K562 (cell line): ENCODE results near the gene LMO2. TPM values are rescaled to one million over a fixed set of nuclear protein-coding genes. Genes with fewer than 3 reads are reported as not detected.

ENCODE experiments used
- CXXC5 ChIP-seq: fragments of 250-450 bp; sonication (Bioruptor Pico); IDR thresholded peaks from 2 replicates; pipeline ENCODE4 v1.8.0; 2022; ENCODE audit warnings: inconsistent platforms, mild to moderate bottlenecking, moderate library complexity
- DDX20 ChIP-seq: fragments of 450-650 bp; IDR thresholded peaks from 2 replicates; pipeline ENCODE4 v1.6.1; 2016; ENCODE audit warnings: missing genetic modification characterization, low read depth, mild to moderate bottlenecking, missing compliant biosample characterization, moderate library complexity
- ELF2 ChIP-seq: fragments of 250-450 bp; sonication (Bioruptor Pico); IDR thresholded peaks from 2 replicates; pipeline ENCODE4 v1.5.0; 2021; ENCODE audit warnings: mild to moderate bottlenecking
- ERF ChIP-seq: fragments of 450-650 bp; formaldehyde crosslinking; IDR thresholded peaks from 2 replicates; pipeline ENCODE4 v1.4.0; 2020; ENCODE audit warnings: mild to moderate bottlenecking, mixed read lengths
- GATA2 ChIP-seq: sonication (generic); formaldehyde crosslinking; IDR thresholded peaks from 2 replicates; pipeline ENCODE4 v1.4.0; 2020; ENCODE audit warnings: mild to moderate bottlenecking, missing genetic modification reagents
- HNRNPH1 ChIP-seq: fragments of 200-400 bp; formaldehyde crosslinking; optimal IDR thresholded peaks from 2 replicates; pipeline ENCODE3; 2017; ENCODE audit warnings: low read depth, mild to moderate bottlenecking, low read length, moderate library complexity
- ID3 ChIP-seq, 2 experiments: fragments of 250-450 bp in 1 of 2; fragments of 450-650 bp in 1 of 2; sonication (Bioruptor Pico) in 1 of 2; IDR thresholded peaks; 2 replicates each; pipeline versions ENCODE4 v1.6.1 to v1.8.0; 2016 to 2021; ENCODE audit warnings: mild to moderate bottlenecking in 2 of 2, moderate library complexity in 2 of 2, missing compliant biosample characterization in 1 of 2, missing genetic modification characterization in 1 of 2
- MAZ ChIP-seq, 2 experiments: fragments of 450-650 bp in 1 of 2; sonication (generic) in 1 of 2; formaldehyde crosslinking; IDR thresholded peaks in 1 of 2; conservative IDR thresholded peaks in 1 of 2; 2 replicates each; pipeline versions ENCODE4 v1.4.0 to v1.5.0; 2020; ENCODE audit warnings: mild to moderate bottlenecking in 1 of 2, missing genetic modification reagents in 1 of 2
- NCOA1 ChIP-seq: fragments of 450-650 bp; IDR thresholded peaks from 2 replicates; pipeline ENCODE4 v1.6.1; 2016; ENCODE audit warnings: low read depth
- NR2C1 ChIP-seq, 2 experiments: fragments of 450-650 bp; IDR thresholded peaks; 2 replicates each; pipeline ENCODE4 v1.6.1; 2017; ENCODE audit warnings: mild to moderate bottlenecking in 2 of 2, antibody characterized with exemption in 1 of 2, inconsistent platforms in 1 of 2, missing compliant biosample characterization in 1 of 2, missing genetic modification characterization in 1 of 2
- RBBP5 ChIP-seq: fragments of 200-600 bp; sonication (generic); IDR thresholded peaks from 2 replicates; pipeline ENCODE4 v1.6.1; 2012; ENCODE audit warnings: borderline replicate concordance, mild to moderate bottlenecking, low read length, control low read depth, inconsistent platforms; ENCODE audit not compliant: insufficient read depth, poor library complexity, severe bottlenecking
- RBM39 ChIP-seq: fragments of 200-400 bp; formaldehyde crosslinking; optimal IDR thresholded peaks from 2 replicates; pipeline ENCODE3; 2018; ENCODE audit warnings: low read depth, low read length
- SMAD4 ChIP-seq: fragments of 250-450 bp; sonication (Bioruptor Pico); conservative IDR thresholded peaks from 2 replicates; pipeline ENCODE4 v1.8.0; 2021; ENCODE audit warnings: inconsistent platforms, mild to moderate bottlenecking, moderate library complexity
- SP1 ChIP-seq: sonication (generic); formaldehyde crosslinking; IDR thresholded peaks from 2 replicates; pipeline ENCODE4 v1.8.1; 2022; ENCODE audit warnings: mild to moderate bottlenecking, missing genetic modification reagents
- SRF ChIP-seq, 2 experiments: fragments of 250-450, 450-650 bp in 1 of 2; sonication (Bioruptor Pico) in 1 of 2; sonication (generic) in 1 of 2; formaldehyde crosslinking; IDR thresholded peaks; 2 replicates each; pipeline versions ENCODE4 v1.5.0 to v1.5.1; 2020 to 2022; ENCODE audit warnings: mild to moderate bottlenecking in 1 of 2, missing genetic modification reagents in 1 of 2
- ZFX ChIP-seq: sonication (generic); formaldehyde crosslinking; IDR thresholded peaks from 2 replicates; pipeline ENCODE4 v1.8.0; 2022; ENCODE audit warnings: mild to moderate bottlenecking, missing genetic modification reagents, moderate library complexity
- ZNF134 ChIP-seq: fragments of 250-450 bp; sonication (Bioruptor Pico); conservative IDR thresholded peaks from 2 replicates; pipeline ENCODE4 v1.4.0; 2020
- ZNF143 ChIP-seq: sonication (generic); formaldehyde crosslinking; IDR thresholded peaks from 2 replicates; pipeline ENCODE4 v1.9.0; 2022; ENCODE audit warnings: mild to moderate bottlenecking, missing genetic modification reagents
- ZNF239 ChIP-seq: fragments of 250-450 bp; sonication (Bioruptor Pico); IDR thresholded peaks from 2 replicates; pipeline ENCODE4 v1.4.0; 2020; ENCODE audit warnings: mild to moderate bottlenecking
- ZNF24 ChIP-seq: fragments of 450-650 bp; IDR thresholded peaks from 2 replicates; pipeline ENCODE4 v1.6.1; 2016
- ZNF263 ChIP-seq: sonication (generic); formaldehyde crosslinking; IDR thresholded peaks from 2 replicates; pipeline ENCODE4 v1.8.0; 2022; ENCODE audit warnings: mild to moderate bottlenecking, missing genetic modification reagents, borderline replicate concordance
- ZNF512 ChIP-seq: IDR thresholded peaks from 2 replicates; pipeline ENCODE4 v1.6.1; 2016; ENCODE audit warnings: missing genetic modification characterization, missing compliant biosample characterization
- ZNF583 ChIP-seq: fragments of 250-450 bp; sonication (Bioruptor Pico); IDR thresholded peaks from 2 replicates; pipeline ENCODE4 v1.4.0; 2020
- ZNF696 ChIP-seq: fragments of 250-450 bp; sonication (Bioruptor Pico); conservative IDR thresholded peaks from 2 replicates; pipeline ENCODE4 v1.4.0; 2020; ENCODE audit warnings: mild to moderate bottlenecking, moderate library complexity
- ZNF766 ChIP-seq: fragments of 200-800 bp; sonication (Bioruptor generic); conservative IDR thresholded peaks from 2 replicates; pipeline ENCODE4 v1.6.1; 2016; ENCODE audit warnings: missing genetic modification characterization, missing compliant biosample characterization
- ZSCAN29 ChIP-seq: fragments of 450-650 bp; IDR thresholded peaks from 2 replicates; pipeline ENCODE4 v1.6.1; 2017
- polyA plus RNA-seq, 8 experiments: library from polyadenylated mRNA; depleted of rRNA in 4 of 8; stranded (reverse) in 5 of 8; unstranded in 3 of 8; fragments of >200 nt; fragmentation: Nextera tagmentation in 2 of 8; fragmentation: Illumina TruSeq in 1 of 8; extraction: Ambion mirVana in 2 of 8; extraction: Trizol in 1 of 8; gene quantifications; 2 replicates each; pipeline versions ENCODE4 v1.2.1 to v1.2.3, GENCODE V29; 2011 to 2014; ENCODE audit warnings: inconsistent platforms in 1 of 8, missing spikeins in 1 of 8
- total RNA-seq, 7 experiments: library from RNA; depleted of rRNA in 6 of 7; stranded (reverse); fragments of >200 nt in 6 of 7; fragmentation: Illumina TruSeq in 2 of 7; extraction: Trizol in 2 of 7; gene quantifications; 2 replicates each; pipeline versions ENCODE4 v1.2.1 to v1.2.3, GENCODE V29; 2011 to 2021; ENCODE audit warnings: low replicate concordance in 1 of 7
- TF ChIP-seq, protein P1 (sequence below), 3 experiments: IDR thresholded peaks in 2 of 3; conservative IDR thresholded peaks in 1 of 3; 2 replicates each; pipeline ENCODE4 v1.5.1; 2011 to 2012; ENCODE audit warnings: low read length in 3 of 3, mild to moderate bottlenecking in 3 of 3, control low read depth in 2 of 3, improper control_type of control experiment in 1 of 3, inconsistent platforms in 1 of 3, low read depth in 1 of 3, mixed read lengths in 1 of 3, moderate library complexity in 1 of 3; ENCODE audit not compliant: insufficient read depth in 2 of 3

Gene LMO2
- total and polyA plus RNA-seq, 9 of the 15 experiments (the other 6 are each of a cell fraction or from before 2014, with no cell fraction given): 6.9 to 126 (median 91.5) TPM

- TF ChIP-seq, protein P1, sequence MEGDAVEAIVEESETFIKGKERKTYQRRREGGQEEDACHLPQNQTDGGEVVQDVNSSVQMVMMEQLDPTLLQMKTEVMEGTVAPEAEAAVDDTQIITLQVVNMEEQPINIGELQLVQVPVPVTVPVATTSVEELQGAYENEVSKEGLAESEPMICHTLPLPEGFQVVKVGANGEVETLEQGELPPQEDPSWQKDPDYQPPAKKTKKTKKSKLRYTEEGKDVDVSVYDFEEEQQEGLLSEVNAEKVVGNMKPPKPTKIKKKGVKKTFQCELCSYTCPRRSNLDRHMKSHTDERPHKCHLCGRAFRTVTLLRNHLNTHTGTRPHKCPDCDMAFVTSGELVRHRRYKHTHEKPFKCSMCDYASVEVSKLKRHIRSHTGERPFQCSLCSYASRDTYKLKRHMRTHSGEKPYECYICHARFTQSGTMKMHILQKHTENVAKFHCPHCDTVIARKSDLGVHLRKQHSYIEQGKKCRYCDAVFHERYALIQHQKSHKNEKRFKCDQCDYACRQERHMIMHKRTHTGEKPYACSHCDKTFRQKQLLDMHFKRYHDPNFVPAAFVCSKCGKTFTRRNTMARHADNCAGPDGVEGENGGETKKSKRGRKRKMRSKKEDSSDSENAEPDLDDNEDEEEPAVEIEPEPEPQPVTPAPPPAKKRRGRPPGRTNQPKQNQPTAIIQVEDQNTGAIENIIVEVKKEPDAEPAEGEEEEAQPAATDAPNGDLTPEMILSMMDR (IDR thresholded peaks at IDR 0.05 in 2 of 3, conservative IDR thresholded peaks at IDR 0.05 in 1 of 3; ENCODE audit: insufficient read depth in 2 of 3, low read depth in 1 of 3, low read length in 3 of 3): no peak
- peak; percentile 30; the same call in 1 of the 2 replicates for TF ChIP-seq ZNF134 (CRISPR knock-in tag)
- no peak for TF ChIP-seq ZNF263 (CRISPR knock-in tag)
- no peak for TF ChIP-seq ZNF512 (tag)
- peak; percentile 40 for TF ChIP-seq ZNF239 (CRISPR knock-in tag)
- peak; percentile 61; the same call in 1 of the 2 replicates for TF ChIP-seq ZNF766 (CRISPR knock-in tag)
- no peak for TF ChIP-seq ID3 (CRISPR knock-in tag; IDR thresholded peaks at IDR 0.05)
- peak; percentile 79; the same call in 1 of the 2 replicates for TF ChIP-seq ID3 (tag; IDR thresholded peaks at IDR 0.05)
- TF ChIP-seq SP1 (CRISPR knock-in tag): no peak
- no peak for TF ChIP-seq RBBP5
- TF ChIP-seq GATA2 (CRISPR knock-in tag): no peak
- no peak for TF ChIP-seq NCOA1
- TF ChIP-seq RBM39: no peak
- peak; percentile 65 for TF ChIP-seq CXXC5 (CRISPR knock-in tag)
- no peak for TF ChIP-seq ZSCAN29
- TF ChIP-seq ZNF696 (CRISPR knock-in tag): no peak
- peak; percentile 87 for TF ChIP-seq ZNF583 (CRISPR knock-in tag)
- peak; percentile 88 for TF ChIP-seq SMAD4
- TF ChIP-seq HNRNPH1: no peak
- no peak for TF ChIP-seq ELF2
- TF ChIP-seq ERF (CRISPR knock-in tag): 0 out of 2 replicates have a peak, but pooled peaks have one; percentile 32
- peak; percentile 53; the same call in 1 of the 2 replicates for TF ChIP-seq DDX20
- no peak for TF ChIP-seq ZNF24
- TF ChIP-seq ZNF143 (CRISPR knock-in tag): no peak
- TF ChIP-seq MAZ (CRISPR knock-in tag; conservative IDR thresholded peaks at IDR 0.05 in 1 of 2, IDR thresholded peaks at IDR 0.05 in 1 of 2): 0 out of 4 replicates have a peak, but pooled peaks of 1 of the 2 experiments have one; percentile 34
- no peak; the same call in 1 of the 2 replicates for TF ChIP-seq ZFX (CRISPR knock-in tag)
- TF ChIP-seq SRF (CRISPR knock-in tag; IDR thresholded peaks at IDR 0.05): no peak
- TF ChIP-seq NR2C1 (IDR thresholded peaks at IDR 0.05): no peak
- TF ChIP-seq NR2C1 (tag; IDR thresholded peaks at IDR 0.05): peak; percentile 78
Observed at GRCh38 chr11:33934450-33934849, 42.6 kb upstream of the LMO2 start (continued).
